Trophoblast cell (in vitro differentiated cells and primary cell): Measurements from ENCODE around the gene CCDC141.

Source experiments
- DNase-seq, 2 donors: peaks; one replicate each; pipeline ENCODE4 v3.0.0-alpha.2; 2016
- H2AFZ ChIP-seq: 2 replicates; pipeline ENCODE4 v1.6.1; 2013; ENCODE audit warnings: low read length, moderate library complexity, mild to moderate bottlenecking; ENCODE audit not compliant: insufficient read depth, poor library complexity
- H2AK5ac ChIP-seq: 2 replicates; pipeline ENCODE4 v1.6.1; 2013; ENCODE audit warnings: mild to moderate bottlenecking, low read length
- H2BK120ac ChIP-seq: 2 replicates; pipeline ENCODE4 v1.6.1; 2013; ENCODE audit warnings: low read length, mild to moderate bottlenecking, moderate library complexity; ENCODE audit not compliant: insufficient read depth, poor library complexity
- H2BK12ac ChIP-seq: 2 replicates; pipeline ENCODE4 v1.6.1; 2013; ENCODE audit warnings: mild to moderate bottlenecking, low read length, moderate library complexity
- H2BK5ac ChIP-seq: 2 replicates; pipeline ENCODE4 v1.6.1; 2013; ENCODE audit warnings: low read length, low read depth, moderate library complexity, mild to moderate bottlenecking; ENCODE audit not compliant: poor library complexity
- H3K14ac ChIP-seq: 2 replicates; pipeline ENCODE4 v1.6.1; 2013; ENCODE audit warnings: mild to moderate bottlenecking, low read length
- H3K18ac ChIP-seq: 2 replicates; pipeline ENCODE4 v1.6.1; 2013; ENCODE audit warnings: mild to moderate bottlenecking, low read length
- H3K23ac ChIP-seq: 2 replicates; pipeline ENCODE4 v1.6.1; 2013; ENCODE audit warnings: low read length
- H3K27ac ChIP-seq: 2 replicates; pipeline ENCODE4 v1.5.1; 2013; ENCODE audit warnings: low read depth, mild to moderate bottlenecking, inconsistent platforms, low read length, moderate library complexity
- H3K27me3 ChIP-seq: 2 replicates; pipeline ENCODE4 v1.6.1; 2013; ENCODE audit warnings: inconsistent platforms, mild to moderate bottlenecking, low read length, moderate library complexity; ENCODE audit not compliant: insufficient read depth
- H3K36me3 ChIP-seq, 2 experiments: 1 replicate in 1 of 2; 2 replicates in 1 of 2; pipeline ENCODE4 v1.6.1; 2013; ENCODE audit warnings: low read length in 2 of 2, mild to moderate bottlenecking in 2 of 2, moderate library complexity in 1 of 2; ENCODE audit not compliant: insufficient read depth in 2 of 2, control insufficient read depth in 1 of 2
- H3K4ac ChIP-seq: 2 replicates; pipeline ENCODE4 v1.6.1; 2013; ENCODE audit warnings: low read depth, mild to moderate bottlenecking, low read length, moderate library complexity
- H3K4me1 ChIP-seq, 2 experiments: 1 replicate in 1 of 2; 2 replicates in 1 of 2; pipeline ENCODE4 v1.6.1; 2013; ENCODE audit warnings: low read length in 2 of 2, mild to moderate bottlenecking in 2 of 2, moderate library complexity in 1 of 2; ENCODE audit not compliant: insufficient read depth in 2 of 2, control insufficient read depth in 1 of 2
- H3K4me2 ChIP-seq: 2 replicates; pipeline ENCODE4 v1.6.1; 2013; ENCODE audit warnings: inconsistent platforms, mild to moderate bottlenecking, low read length, moderate library complexity
- H3K4me3 ChIP-seq: 2 replicates; pipeline ENCODE4 v1.5.1; 2013; ENCODE audit warnings: mild to moderate bottlenecking, low read depth, low read length, inconsistent platforms
- H3K79me1 ChIP-seq: one replicate; pipeline ENCODE4 v1.6.1; 2013; ENCODE audit warnings: low read length
- H3K79me2 ChIP-seq: 2 replicates; pipeline ENCODE4 v1.6.1; 2013; ENCODE audit warnings: low read length, mild to moderate bottlenecking; ENCODE audit not compliant: control insufficient read depth, insufficient read depth, poor library complexity
- H3K9ac ChIP-seq: 2 replicates; pipeline ENCODE4 v1.6.1; 2013; ENCODE audit warnings: mild to moderate bottlenecking, low read length
- H3K9me3 ChIP-seq: 2 replicates; pipeline ENCODE4 v1.6.1; 2013; ENCODE audit warnings: low read depth, mild to moderate bottlenecking, control low read depth, inconsistent platforms, low read length; ENCODE audit not compliant: insufficient read depth
- H4K12ac ChIP-seq: 2 replicates; pipeline ENCODE4 v1.6.1; 2013; ENCODE audit warnings: low read depth, mild to moderate bottlenecking, low read length, moderate library complexity
- H4K8ac ChIP-seq: 2 replicates; pipeline ENCODE4 v1.6.1; 2013; ENCODE audit warnings: low read depth, mild to moderate bottlenecking, low read length, moderate library complexity
- H4K91ac ChIP-seq: one replicate; pipeline ENCODE4 v1.6.1; 2013; ENCODE audit warnings: low read depth, mild to moderate bottlenecking, low read length, moderate library complexity
- WGBS: extraction: QIAGEN DNeasy Blood & Tissue Kit; methylation state at CpG from one replicate; pipeline ENCODE4 v1.1.7; 2013; ENCODE audit warnings: missing lambda C conversion rate; ENCODE audit not compliant: insufficient read length, insufficient coverage; ENCODE audit errors: extremely low coverage; 5-methylcytosine and 5-hydroxymethylcytosine counted together

Gene CCDC141

DNA sequence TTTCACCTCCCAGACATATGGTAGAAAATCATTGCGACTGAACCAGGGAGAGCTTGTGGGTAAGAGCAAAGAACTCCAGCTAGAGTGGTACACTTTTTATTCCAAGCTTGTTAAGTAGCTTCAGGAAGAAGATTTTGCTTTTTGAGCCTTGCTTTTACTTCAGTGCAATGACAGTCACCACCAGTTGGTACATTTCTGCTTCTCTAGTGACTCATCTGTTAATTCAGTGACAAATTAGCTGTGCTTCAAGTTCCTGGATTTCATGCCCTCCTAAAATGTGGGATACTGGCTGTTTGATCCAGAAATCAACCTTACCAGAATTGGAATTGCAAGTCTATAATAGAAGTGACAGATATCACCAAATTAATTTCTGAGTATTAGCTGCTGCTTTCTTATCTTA, 125.1 kb downstream of the CCDC141 start:
- Histone ChIP-seq H3K4ac (no peak overlapping the region), H3K4me2 (no peak overlapping the region), H2BK12ac (no peak overlapping the region), H3K79me2 (no peaks in the 10 kb centered on the region), H2BK5ac (no peak overlapping the region), H3K27me3 (no peaks in the 10 kb centered on the region), H4K8ac (no peak overlapping the region), H4K12ac (no peak overlapping the region), H3K9me3 (no peaks in the 10 kb centered on the region), H3K14ac (no peak overlapping the region), H3K4me3 (no peak overlapping the region), H3K9ac (no peak overlapping the region), H3K23ac (no peak overlapping the region), H3K18ac (no peak overlapping the region), H2BK120ac (no peak overlapping the region), H2AFZ (no peak overlapping the region), H3K27ac (no peak overlapping the region), H2AK5ac (no peak overlapping the region), H3K4me1 (no peaks in the 10 kb centered on the region), H3K36me3 (no peaks in the 10 kb centered on the region), H4K91ac (no peak overlapping the region), H3K79me1 (no peaks in the 10 kb centered on the region)
- DNase-seq: no peak
- WGBS: no CpG with 5 or more reads among the region's 1 CpG

DNA sequence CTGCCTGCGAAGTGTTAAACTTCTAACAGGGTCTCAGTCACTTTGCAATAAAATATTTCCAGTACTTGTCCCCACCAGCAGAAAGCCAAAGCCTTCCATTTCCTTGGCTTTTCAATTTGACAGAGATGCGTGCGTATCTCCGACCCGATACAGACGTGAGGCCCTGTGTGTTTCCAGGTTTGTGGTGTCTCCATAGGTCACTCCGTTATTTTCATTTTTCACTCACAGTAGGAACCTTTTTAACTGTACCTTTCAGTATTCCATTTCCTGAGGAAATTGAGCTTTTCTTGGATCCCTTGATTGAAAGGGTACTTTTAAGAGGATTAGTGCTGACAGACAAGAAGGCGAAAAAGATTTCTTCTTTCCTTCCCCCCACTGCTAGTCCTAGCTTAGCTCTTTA, 126.4 kb downstream of the CCDC141 start:
- H3K9ac ChIP-seq: no peak overlapping the region
- H2AK5ac ChIP-seq: no peak overlapping the region
- H3K4me2 ChIP-seq: no peak overlapping the region
- no peaks in the 10 kb centered on the region for H3K27me3 ChIP-seq
- no peak overlapping the region for H4K91ac ChIP-seq
- no peaks in the 10 kb centered on the region for H3K79me2 ChIP-seq
- no peak overlapping the region for H3K4ac ChIP-seq
- no peak overlapping the region for H4K12ac ChIP-seq
- H3K36me3 ChIP-seq: no peaks in the 10 kb centered on the region
- no peak overlapping the region for H2BK12ac ChIP-seq
- no peaks in the 10 kb centered on the region for H3K4me1 ChIP-seq
- H3K18ac ChIP-seq: no peak overlapping the region
- no peak overlapping the region for H2AFZ ChIP-seq
- no peaks in the 10 kb centered on the region for H3K79me1 ChIP-seq
- no peak overlapping the region for H4K8ac ChIP-seq
- H3K27ac ChIP-seq: no peak overlapping the region
- H3K23ac ChIP-seq: no peak overlapping the region
- H3K4me3 ChIP-seq: no peak overlapping the region
- H3K9me3 ChIP-seq: no peaks in the 10 kb centered on the region
- H2BK120ac ChIP-seq: no peak overlapping the region
- no peak overlapping the region for H3K14ac ChIP-seq
- no CpG with 5 or more reads among the region's 8 CpGs for WGBS
- H2BK5ac ChIP-seq: no peak overlapping the region
- no peak for DNase-seq

DNA sequence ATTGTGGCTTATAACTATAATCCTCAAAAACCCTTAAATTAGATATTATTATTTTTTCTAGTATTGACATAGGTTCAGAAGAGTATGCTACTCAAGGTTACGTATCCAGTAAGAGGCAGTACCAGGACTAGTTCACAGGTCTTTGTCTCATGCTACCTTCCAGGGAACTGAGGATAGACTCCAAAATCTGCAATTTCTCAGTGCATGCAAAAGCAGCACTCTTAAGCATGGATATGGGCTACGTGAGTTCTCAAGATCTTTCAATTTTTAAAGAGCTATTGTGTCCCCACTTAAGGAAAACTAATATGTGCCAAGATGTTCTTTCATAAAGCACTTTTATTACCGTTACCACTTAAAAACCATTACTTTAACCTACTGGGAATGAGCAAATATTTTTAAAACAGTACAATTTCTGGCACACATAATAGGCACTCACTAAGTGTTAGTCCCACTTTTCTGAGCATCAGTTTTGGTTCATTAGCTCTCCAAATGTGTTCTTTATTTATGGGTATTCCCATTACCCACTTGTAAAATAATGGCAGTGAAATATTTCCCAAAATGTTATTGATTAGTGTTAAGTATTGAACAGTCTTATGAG, 128.9 kb downstream of the CCDC141 start:
- no CpG with 5 or more reads among the region's 3 CpGs for WGBS
- H3K4me3 ChIP-seq: no peak overlapping the region
- H3K27me3 ChIP-seq: no peaks in the 10 kb centered on the region

DNA sequence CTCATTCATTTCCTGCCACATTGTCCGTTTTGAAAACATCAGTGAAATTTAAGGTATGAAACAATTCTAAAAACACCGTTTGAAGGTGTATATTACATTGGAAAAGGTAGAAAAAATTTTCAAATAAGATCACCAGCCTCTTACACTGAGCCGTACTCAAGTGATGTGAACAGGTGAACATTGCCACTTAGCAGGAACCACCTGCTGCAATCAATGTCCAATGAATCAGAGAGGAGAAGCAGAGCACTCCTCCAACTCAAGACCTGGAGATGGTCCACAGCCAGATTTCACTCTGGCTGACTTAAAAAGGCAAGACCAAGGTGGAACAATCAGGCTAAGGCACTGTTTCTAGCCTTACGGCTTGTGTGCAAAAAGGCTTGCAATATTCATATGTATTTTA, 132.4 kb downstream of the CCDC141 start:
- no peaks in the 10 kb centered on the region for H3K9me3 ChIP-seq
- no peaks in the 10 kb centered on the region for H3K4me1 ChIP-seq
- H3K9ac ChIP-seq: no peak overlapping the region
- H3K27me3 ChIP-seq: no peaks in the 10 kb centered on the region
- no peak overlapping the region for H2BK12ac ChIP-seq
- no peaks in the 10 kb centered on the region for H3K36me3 ChIP-seq
- no peak overlapping the region for H3K4me3 ChIP-seq
- no peak overlapping the region for H3K18ac ChIP-seq
- H3K4me2 ChIP-seq: no peak overlapping the region
- H3K14ac ChIP-seq: no peak overlapping the region
- no peak overlapping the region for H3K27ac ChIP-seq
- DNase-seq: no peak
- H4K8ac ChIP-seq: no peak overlapping the region
- no peak overlapping the region for H2BK120ac ChIP-seq
- H3K79me1 ChIP-seq: no peaks in the 10 kb centered on the region
- H3K79me2 ChIP-seq: no peaks in the 10 kb centered on the region
- H3K4ac ChIP-seq: no peak overlapping the region
- no peak overlapping the region for H4K91ac ChIP-seq
- no peak overlapping the region for H2BK5ac ChIP-seq
- no peak overlapping the region for H2AK5ac ChIP-seq
- WGBS: no CpG with 5 or more reads among the region's 4 CpGs
- no peak overlapping the region for H3K23ac ChIP-seq
- no peak overlapping the region for H2AFZ ChIP-seq
- no peak overlapping the region for H4K12ac ChIP-seq

More for the DNA sequence above, 128.9 kb downstream of the CCDC141 start:
- Histone ChIP-seq H3K79me2 (no peaks in the 10 kb centered on the region), H2BK12ac (no peak overlapping the region), H2BK120ac (no peak overlapping the region), H4K8ac (no peak overlapping the region), H3K36me3 (no peaks in the 10 kb centered on the region), H4K91ac (no peak overlapping the region), H3K27ac (no peak overlapping the region), H3K79me1 (no peaks in the 10 kb centered on the region), H3K18ac (no peak overlapping the region), H3K9me3 (no peaks in the 10 kb centered on the region), H2BK5ac (no peak overlapping the region), H3K23ac (no peak overlapping the region), H3K14ac (no peak overlapping the region), H3K4ac (no peak overlapping the region), H2AK5ac (no peak overlapping the region), H3K4me2 (no peak overlapping the region), H3K9ac (no peak overlapping the region), H4K12ac (no peak overlapping the region), H3K4me1 (no peaks in the 10 kb centered on the region), H2AFZ (no peak overlapping the region)
- DNase-seq: no peak
